GM04503 (cell line): ENCODE results near the gene WWC2.
"Not testable (repeated sequence)": the region's sequence is repeated elsewhere in the genome, so short reads cannot be mapped to it uniquely, and the experiment has no call there.

Experiments
- DNase-seq: peaks from one replicate; pipeline ENCODE4 v3.0.0-alpha.2; 2012; ENCODE audit warnings: low read depth

Gene WWC2

GRCh38 chr4:183142571-183143550, 43.8 kb downstream of the WWC2 start:
- DNase-seq, result peak; percentile 77

- no peak for DNase-seq
These were observed 45.7 kb downstream of the WWC2 start for GRCh38 chr4:183144787-183145186.

- DNase-seq, result no peak
These were observed 46.7 kb downstream of the WWC2 start for GRCh38 chr4:183145773-183146172.

GRCh38 chr4:183146478-183146877, 47.4 kb downstream of the WWC2 start:
- no peak for DNase-seq

- no peak for DNase-seq
These were observed 48.1 kb downstream of the WWC2 start for GRCh38 chr4:183147196-183147595.

- DNase-seq, result no peak
These were observed 48.9 kb downstream of the WWC2 start for GRCh38 chr4:183147983-183148382.

GRCh38 chr4:183149616-183150539, 50.8 kb downstream of the WWC2 start:
- DNase-seq, result no peak

- not testable (repeated sequence) for DNase-seq
These were observed 51.6 kb downstream of the WWC2 start for GRCh38 chr4:183150664-183151063.

- DNase-seq, result not testable (repeated sequence)
These were observed 53.2 kb downstream of the WWC2 start for GRCh38 chr4:183152232-183152631.

GRCh38 chr4:183153190-183153916, 54.3 kb downstream of the WWC2 start:
- DNase-seq, result no peak

- no peak for DNase-seq
These were observed 55.8 kb downstream of the WWC2 start for GRCh38 chr4:183154701-183155391.

- DNase-seq, result no peak
These were observed 56.6 kb downstream of the WWC2 start for GRCh38 chr4:183155450-183156184.

GRCh38 chr4:183157215-183157614, 58.2 kb downstream of the WWC2 start:
- no peak for DNase-seq

GRCh38 chr4:183158062-183158461, 59.0 kb downstream of the WWC2 start:
- no peak for DNase-seq

GRCh38 chr4:183161630-183162029, 62.6 kb downstream of the WWC2 start:
- DNase-seq, result no peak

GRCh38 chr4:183163135-183163534, 64.1 kb downstream of the WWC2 start:
- no peak for DNase-seq

- no peak for DNase-seq
These were observed 65.9 kb downstream of the WWC2 start for GRCh38 chr4:183164963-183165362.

- no peak for DNase-seq
These were observed 66.3 kb downstream of the WWC2 start for GRCh38 chr4:183165376-183165775.

- no peak for DNase-seq
These were observed 71.8 kb downstream of the WWC2 start for GRCh38 chr4:183170894-183171293.

- DNase-seq, result no peak
These were observed 72.6 kb downstream of the WWC2 start for GRCh38 chr4:183171484-183172267.
